B cell (primary cell): ENCODE results near the gene DYRK3.

Experiments
- EZH2 ChIP-seq: IDR thresholded peaks from 2 replicates; pipeline ENCODE4 v1.6.1; 2012; ENCODE audit warnings: borderline replicate concordance, low read depth, mild to moderate bottlenecking, moderate library complexity, low read length; ENCODE audit not compliant: insufficient read depth, poor library complexity, severe bottlenecking
- TF ChIP-seq, protein P1 (sequence below): fragments of 200-600 bp; IDR thresholded peaks from one replicate; pipeline ENCODE4 v1.8.0; 2022; ENCODE audit warnings: antibody characterized with exemption, mild to moderate bottlenecking

- TF ChIP-seq, protein P1, sequence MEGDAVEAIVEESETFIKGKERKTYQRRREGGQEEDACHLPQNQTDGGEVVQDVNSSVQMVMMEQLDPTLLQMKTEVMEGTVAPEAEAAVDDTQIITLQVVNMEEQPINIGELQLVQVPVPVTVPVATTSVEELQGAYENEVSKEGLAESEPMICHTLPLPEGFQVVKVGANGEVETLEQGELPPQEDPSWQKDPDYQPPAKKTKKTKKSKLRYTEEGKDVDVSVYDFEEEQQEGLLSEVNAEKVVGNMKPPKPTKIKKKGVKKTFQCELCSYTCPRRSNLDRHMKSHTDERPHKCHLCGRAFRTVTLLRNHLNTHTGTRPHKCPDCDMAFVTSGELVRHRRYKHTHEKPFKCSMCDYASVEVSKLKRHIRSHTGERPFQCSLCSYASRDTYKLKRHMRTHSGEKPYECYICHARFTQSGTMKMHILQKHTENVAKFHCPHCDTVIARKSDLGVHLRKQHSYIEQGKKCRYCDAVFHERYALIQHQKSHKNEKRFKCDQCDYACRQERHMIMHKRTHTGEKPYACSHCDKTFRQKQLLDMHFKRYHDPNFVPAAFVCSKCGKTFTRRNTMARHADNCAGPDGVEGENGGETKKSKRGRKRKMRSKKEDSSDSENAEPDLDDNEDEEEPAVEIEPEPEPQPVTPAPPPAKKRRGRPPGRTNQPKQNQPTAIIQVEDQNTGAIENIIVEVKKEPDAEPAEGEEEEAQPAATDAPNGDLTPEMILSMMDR = no peak
- TF ChIP-seq EZH2 = no peak
Observed at GRCh38 chr1:206647224-206647623, 11.9 kb downstream of the DYRK3 start.
